Aorta (tissue), 5 donors: ENCODE measurements around the gene MFAP5. TPM values are rescaled to one million over a fixed set of nuclear protein-coding genes. Genes with fewer than 3 reads are reported as not detected.

Experiments used
- ATAC-seq: fragments of 200-7000 bp; cut with Tn5 transposase; one replicate; pipeline ENCODE4 v1.9.1; 2022; ENCODE audit warnings: moderate library complexity; ENCODE audit not compliant: low FRiP score
- DNase-seq, 2 donors: peaks; one replicate each; pipeline ENCODE4 v3.0.0-alpha.2; 2020
- H3K27ac ChIP-seq, 2 donors: one replicate each; pipeline ENCODE4 v1.5.1; 2013; ENCODE audit warnings: low read length in 2 of 2, mild to moderate bottlenecking in 2 of 2, moderate library complexity in 2 of 2, control low read depth in 1 of 2, inconsistent platforms in 1 of 2, low read depth in 1 of 2
- H3K27me3 ChIP-seq, 2 donors: one replicate each; pipeline ENCODE4 v1.6.1; 2013; ENCODE audit warnings: control low read depth in 1 of 2, low read length in 1 of 2, mild to moderate bottlenecking in 1 of 2, moderate library complexity in 1 of 2; ENCODE audit not compliant: insufficient read depth in 2 of 2, control insufficient read depth in 1 of 2
- H3K36me3 ChIP-seq, 2 donors: one replicate each; pipeline ENCODE4 v1.6.1; 2013; ENCODE audit warnings: control low read depth in 1 of 2, low read length in 1 of 2, mild to moderate bottlenecking in 1 of 2; ENCODE audit not compliant: insufficient read depth in 2 of 2, control insufficient read depth in 1 of 2
- H3K4me1 ChIP-seq, 2 donors: one replicate each; pipeline ENCODE4 v1.6.1; 2013; ENCODE audit warnings: low read length in 2 of 2, control low read depth in 1 of 2, mild to moderate bottlenecking in 1 of 2, moderate library complexity in 1 of 2; ENCODE audit not compliant: insufficient read depth in 2 of 2, control insufficient read depth in 1 of 2
- H3K4me3 ChIP-seq, 2 donors: one replicate each; pipeline ENCODE4 v1.5.1; 2013; ENCODE audit warnings: low read length in 2 of 2, control low read depth in 1 of 2, mild to moderate bottlenecking in 1 of 2
- H3K9me3 ChIP-seq: one replicate; pipeline ENCODE4 v1.6.1; 2013; ENCODE audit warnings: mild to moderate bottlenecking, low read length; ENCODE audit not compliant: control insufficient read depth
- WGBS, 2 donors: extraction: QIAGEN DNeasy Blood & Tissue Kit; methylation state at CpG; one replicate each; pipeline ENCODE4 v1.1.7; 2013; 5-methylcytosine and 5-hydroxymethylcytosine counted together
- intact Hi-C, 2 donors: fragments of 100-400 bp; cut with DNase I; formaldehyde crosslinking; loops; one replicate each; pipeline versions ENCODE4 v1.14.2 to v1.15.0; 2022
- polyA plus RNA-seq, 2 donors: library from polyadenylated mRNA; stranded (reverse); fragments of 200-250 nt; gene quantifications; one replicate each; pipeline ENCODE4 v1.2.3, GENCODE V29; 2013
- total RNA-seq, 2 donors: library from RNA; stranded (reverse); fragmentation: NEBNext Ultra II Directional; extraction: Animal tissue kit (Norgen Biotek cat#: 25700); gene quantifications; one replicate each; pipeline ENCODE4 v1.2.1, GENCODE V29; 2021
- donor health status: healthy with polysubstance abuse.
- donor health status: Bipolar disorder and iron deficiency.
- donor health status: DM: no; HTN: no; CAD: no.
- donor health status: DM: no; HTN: no; CAD: no.
- donor health status: DM: yes; HTN: yes; CAD: no.

Gene MFAP5
- total and polyA plus RNA-seq, 4 donors, result 0.67 to 470 (median 35.7) TPM

- no peaks in the 10 kb centered on the region for H3K9me3 ChIP-seq
- ATAC-seq (no peak), DNase-seq (no peak)
- no peaks in the 10 kb centered on the region for H3K27me3 ChIP-seq
- H3K4me3 ChIP-seq, result no peak overlapping the region
- no peaks in the 10 kb centered on the region for H3K36me3 ChIP-seq
- H3K27ac ChIP-seq, result no peak overlapping the region
- 37 to 42% methylated on average over 4 of the region's 4 CpGs for WGBS, 2 donors
- intact Hi-C loops, result loop anchor here (10.0 kb wide), 1 partner anchor 379 kb away; no protein-coding TSS in a partner anchor
- no peaks in the 10 kb centered on the region for H3K4me1 ChIP-seq
Observed at GRCh38 chr12:8665759-8666158, 3.1 kb upstream of the MFAP5 start.

- Histone ChIP-seq H3K9me3 (no peaks in the 10 kb centered on the region), H3K27me3 (no peaks in the 10 kb centered on the region), H3K4me1 (no peaks in the 10 kb centered on the region), H3K27ac (no peak overlapping the region), H3K36me3 (no peaks in the 10 kb centered on the region), H3K4me3 (no peak overlapping the region)
- DNase-seq (peak in 1 of 2 donors; percentile 71), ATAC-seq (peak; percentile 75)
- 74 to 78% methylated on average over 5 of the region's 5 CpGs for WGBS, 2 donors
- intact Hi-C loops, result loop anchor here (5.0 to 10.0 kb wide), 3 partner anchors 228 to 998 kb away; no protein-coding TSS in a partner anchor
Observed at GRCh38 chr12:8664228-8664913, 1.7 kb upstream of the MFAP5 start.

- no peak overlapping the region for H3K4me3 ChIP-seq
- DNase-seq (no peak), ATAC-seq (no peak)
- no peaks in the 10 kb centered on the region for H3K9me3 ChIP-seq
- intact Hi-C loops, result loop anchor here (5.0 to 10.0 kb wide), 3 partner anchors 231 to 1001 kb away; no protein-coding TSS in a partner anchor
- no peaks in the 10 kb centered on the region for H3K27me3 ChIP-seq
- H3K36me3 ChIP-seq, result no peaks in the 10 kb centered on the region
- H3K4me1 ChIP-seq, result no peaks in the 10 kb centered on the region
- WGBS, 2 donors, result 82 to 87% methylated on average over 3 of the region's 3 CpGs
- no peak overlapping the region for H3K27ac ChIP-seq
Observed at GRCh38 chr12:8661751-8662150, 875 bp downstream of the MFAP5 start.

GRCh38 chr12:8661016-8661415, 1.6 kb downstream of the MFAP5 start:
- no peaks in the 10 kb centered on the region for H3K36me3 ChIP-seq
- H3K4me3 ChIP-seq, result no peak overlapping the region
- no peak for ATAC-seq

GRCh38 chr12:8658346-8658745, 4.3 kb downstream of the MFAP5 start:
- Histone ChIP-seq H3K4me3 (no peak overlapping the region), H3K27ac (no peak overlapping the region), H3K36me3 (no peaks in the 10 kb centered on the region), H3K27me3 (no peaks in the 10 kb centered on the region), H3K9me3 (no peaks in the 10 kb centered on the region), H3K4me1 (no peaks in the 10 kb centered on the region)
- 31 to 71% methylated on average over 1 of the region's 1 CpG for WGBS, 2 donors
- no peak for ATAC-seq
- DNase-seq, result no peak
- intact Hi-C loops, result no loop called here

More at GRCh38 chr12:8661016-8661415, 1.6 kb downstream of the MFAP5 start:
- no peaks in the 10 kb centered on the region for H3K27me3 ChIP-seq
- intact Hi-C loops, result loop anchor here (5.0 to 10.0 kb wide), 3 partner anchors 231 to 1001 kb away; no protein-coding TSS in a partner anchor
- 53 to 62% methylated on average over 3 of the region's 3 CpGs for WGBS, 2 donors
- no peak for DNase-seq
- no peaks in the 10 kb centered on the region for H3K4me1 ChIP-seq
- H3K27ac ChIP-seq, result no peak overlapping the region
- H3K9me3 ChIP-seq, result no peaks in the 10 kb centered on the region

GRCh38 chr12:8655421-8655820, 7.2 kb downstream of the MFAP5 start:
- Histone ChIP-seq H3K4me3 (no peak overlapping the region), H3K27me3 (no peaks in the 10 kb centered on the region), H3K27ac (no peak overlapping the region), H3K4me1 (no peaks in the 10 kb centered on the region), H3K9me3 (no peaks in the 10 kb centered on the region), H3K36me3 (no peaks in the 10 kb centered on the region)
- ATAC-seq (no peak), DNase-seq (no peak)
- 79 to 84% methylated on average over 6 of the region's 6 CpGs for WGBS, 2 donors
- intact Hi-C loops, result no loop called here

- WGBS, 2 donors, result 89% methylated on average over 8 of the region's 8 CpGs
- DNase-seq (no peak), ATAC-seq (no peak)
- H3K36me3 ChIP-seq, result no peaks in the 10 kb centered on the region
- no peak overlapping the region for H3K27ac ChIP-seq
- H3K9me3 ChIP-seq, result peaks cover 1% of the 10 kb centered on the region
- no peak overlapping the region for H3K4me3 ChIP-seq
- H3K27me3 ChIP-seq, result no peaks in the 10 kb centered on the region
- intact Hi-C loops, result no loop called here
- no peaks in the 10 kb centered on the region for H3K4me1 ChIP-seq
Observed at GRCh38 chr12:8648576-8649205, 13.9 kb downstream of the MFAP5 start.

- ATAC-seq (no peak), DNase-seq (no peak)
- Histone ChIP-seq H3K4me1 (no peaks in the 10 kb centered on the region), H3K4me3 (no peak overlapping the region), H3K9me3 (peaks cover 1% of the 10 kb centered on the region), H3K27me3 (no peaks in the 10 kb centered on the region), H3K36me3 (no peaks in the 10 kb centered on the region), H3K27ac (no peak overlapping the region)
- WGBS, 2 donors, result 89 to 91% methylated on average over 5 of the region's 5 CpGs
- intact Hi-C loops, result no loop called here
Observed at GRCh38 chr12:8647968-8648367, 14.7 kb downstream of the MFAP5 start.
